GM12878 (cell line): ENCODE data around the gene SIK3. TPM values are rescaled to one million over a fixed set of nuclear protein-coding genes. Genes with fewer than 3 reads are reported as not detected.

Experiments
- ATAC-seq: fragments of 200-7000 bp; cut with Tn5 transposase; 3 replicates; pipeline ENCODE4 v1.9.1; 2020; ENCODE audit warnings: mild to moderate bottlenecking, moderate library complexity
- BruUV-seq: library from RNA; stranded (reverse); fragments of 400-500 nt; replicated peaks from 2 replicates; lab custom pipeline; 2021; lab: Mats Ljungman, UMichigan
- CTCF ChIA-PET: fragments of 300-600 bp; sonication (Branson Sonifier 250); formaldehyde crosslinking; extraction: SDS; loops from one replicate; lab custom pipeline; 2021; ENCODE audit warnings: inconsistent platforms; lab: Yijun Ruan, JAX
- POLR2A ChIA-PET: fragments of 350-600 bp; formaldehyde crosslinking; extraction: SDS; loops from one replicate; lab custom pipeline; 2021; ENCODE audit warnings: inconsistent platforms; lab: Charles Lee
- RAD21 ChIA-PET: fragments of 300-600 bp; sonication (Branson Sonifier 250); formaldehyde crosslinking; loops from one replicate; lab custom pipeline; 2023; ENCODE audit warnings: antibody characterized with exemption; ENCODE audit not compliant: unreplicated experiment; lab: Charles Lee
- SMC1A ChIA-PET: fragments of 300-600 bp; sonication (Branson Sonifier 250); formaldehyde crosslinking; loops from one replicate; lab custom pipeline; 2023; ENCODE audit not compliant: unreplicated experiment, uncharacterized antibody; lab: Charles Lee
- DNase-seq: peaks from one replicate; pipeline ENCODE4 v3.0.0-alpha.2; 2011; ENCODE audit warnings: low read depth, low spot score
- FAIRE-seq: peaks from 3 replicates; lab custom pipeline; 2011; peaks lifted over from hg19 to GRCh38; lab: Jason Lieb, UNC
- H2AFZ ChIP-seq: 2 replicates; pipeline ENCODE4 v1.6.0; 2011; ENCODE audit warnings: low read depth, low read length, control low read depth; ENCODE audit not compliant: control insufficient read depth
- H3K27ac ChIP-seq: 2 replicates; pipeline ENCODE4 v1.5.1; 2011; ENCODE audit warnings: control low read depth; ENCODE audit not compliant: control insufficient read depth, insufficient read depth
- H3K27me3 ChIP-seq, 2 experiments: replicated peaks in 1 of 2; 2 replicates each; pipeline versions ENCODE4 v1.6.0 to v1.6.1; 2011; ENCODE audit warnings: low read length in 1 of 2; ENCODE audit not compliant: control insufficient read depth in 2 of 2, insufficient read depth in 2 of 2
- H3K36me3 ChIP-seq, 2 experiments: 2 replicates each; pipeline ENCODE4 v1.5.1; 2011; ENCODE audit warnings: low read length in 1 of 2; ENCODE audit not compliant: control insufficient read depth in 2 of 2, insufficient read depth in 2 of 2
- H3K4me1 ChIP-seq: 2 replicates; pipeline ENCODE4 v1.6.1; 2011; ENCODE audit warnings: mild to moderate bottlenecking, low read length, moderate library complexity, mixed read lengths; ENCODE audit not compliant: control insufficient read depth, insufficient read depth
- H3K4me2 ChIP-seq: 2 replicates; pipeline ENCODE4 v1.6.0; 2011; ENCODE audit warnings: control low read depth; ENCODE audit not compliant: control insufficient read depth, insufficient read depth
- H3K4me3 ChIP-seq: fragments of 200-600 bp; sonication (generic); 2 replicates; pipeline ENCODE4 v1.5.1; 2016
- H3K79me2 ChIP-seq: 2 replicates; pipeline ENCODE4 v1.6.0; 2011; ENCODE audit warnings: low read length; ENCODE audit not compliant: control insufficient read depth, insufficient read depth
- H3K9ac ChIP-seq: 2 replicates; pipeline ENCODE4 v1.8.0; 2011; ENCODE audit warnings: low read length, control low read depth, mixed read lengths; ENCODE audit not compliant: control insufficient read depth, insufficient read depth
- H3K9me3 ChIP-seq: replicated peaks from 3 replicates; pipeline ENCODE4 v1.5.1; 2011; ENCODE audit warnings: mild to moderate bottlenecking, low read length; ENCODE audit not compliant: control insufficient read depth, insufficient read depth
- H4K20me1 ChIP-seq: 2 replicates; pipeline ENCODE4 v1.6.0; 2011; ENCODE audit not compliant: control insufficient read depth, insufficient read depth
- CHD1 ChIP-seq: IDR thresholded peaks from 2 replicates; pipeline ENCODE4 v1.6.1; 2012; ENCODE audit warnings: low read depth, low read length, improper control_type of control experiment
- MTA3 ChIP-seq: IDR thresholded peaks from 2 replicates; pipeline ENCODE4 v1.6.1; 2012; ENCODE audit warnings: low read length, inconsistent platforms, borderline replicate concordance
- PAX5 ChIP-seq: IDR thresholded peaks from 2 replicates; pipeline ENCODE4 v1.6.1; 2011; ENCODE audit warnings: low read depth, low read length, borderline replicate concordance
- PML ChIP-seq: IDR thresholded peaks from 2 replicates; pipeline ENCODE4 v1.6.1; 2012; ENCODE audit warnings: low read length, inconsistent platforms
- RFX5 ChIP-seq: IDR thresholded peaks from 2 replicates; pipeline ENCODE4 v1.6.1; 2011; ENCODE audit warnings: low read depth, low read length, improper control_type of control experiment
- WGBS: methylation state at CpG from one replicate; pipeline ENCODE4 v1.1.6; 2016; ENCODE audit warnings: low lambda C conversion rate; ENCODE audit not compliant: insufficient replicate concordance, insufficient coverage; ENCODE audit errors: missing lambda C conversion rate; 5-methylcytosine and 5-hydroxymethylcytosine counted together
- in situ Hi-C: fragments of 300-500 bp; cut with MboI; formaldehyde crosslinking; loops from 9 replicates; pipeline ENCODE4 v1.14.3; 2018; ENCODE audit warnings: mixed read lengths
- intact Hi-C: fragments of 100-400 bp; cut with micrococcal nuclease; formaldehyde crosslinking; loops from one replicate; pipeline ENCODE4 v1.14.2; 2022; ENCODE audit not compliant: unreplicated experiment
- polyA plus RNA-seq, 11 experiments: library from polyadenylated mRNA; depleted of rRNA in 4 of 11; unstranded in 6 of 11; stranded (reverse) in 5 of 11; fragments of >200 nt; fragmentation: Nextera tagmentation in 4 of 11; fragmentation: Illumina TruSeq in 1 of 11; extraction: Ambion mirVana in 4 of 11; extraction: Trizol in 1 of 11; gene quantifications; 1 replicate in 1 of 11; 2 replicates in 10 of 11; pipeline versions ENCODE4 v1.2.1 to v1.2.3, GENCODE V29; 2011 to 2016; ENCODE audit warnings: inconsistent platforms in 2 of 11, missing spikeins in 2 of 11, low read depth in 1 of 11
- total RNA-seq, 4 experiments: library from RNA; depleted of rRNA in 3 of 4; stranded (reverse); fragments of >200 nt in 3 of 4; fragmentation: Illumina TruSeq in 1 of 4; extraction: Trizol in 1 of 4; gene quantifications; 2 replicates each; pipeline versions ENCODE4 v1.2.1 to v1.2.3, GENCODE V29; 2013 to 2021
- TF ChIP-seq, protein P1 (sequence below): fragments of 450-650 bp; IDR thresholded peaks from 2 replicates; pipeline ENCODE4 v1.6.1; 2014; ENCODE audit warnings: mild to moderate bottlenecking

The SIK3 gene
- total and polyA plus RNA-seq, 10 of the 15 experiments (the other 5 are each of a cell fraction or from before 2014, with no cell fraction given), result 2.5 to 31.9 (median 11.1) TPM

DNA sequence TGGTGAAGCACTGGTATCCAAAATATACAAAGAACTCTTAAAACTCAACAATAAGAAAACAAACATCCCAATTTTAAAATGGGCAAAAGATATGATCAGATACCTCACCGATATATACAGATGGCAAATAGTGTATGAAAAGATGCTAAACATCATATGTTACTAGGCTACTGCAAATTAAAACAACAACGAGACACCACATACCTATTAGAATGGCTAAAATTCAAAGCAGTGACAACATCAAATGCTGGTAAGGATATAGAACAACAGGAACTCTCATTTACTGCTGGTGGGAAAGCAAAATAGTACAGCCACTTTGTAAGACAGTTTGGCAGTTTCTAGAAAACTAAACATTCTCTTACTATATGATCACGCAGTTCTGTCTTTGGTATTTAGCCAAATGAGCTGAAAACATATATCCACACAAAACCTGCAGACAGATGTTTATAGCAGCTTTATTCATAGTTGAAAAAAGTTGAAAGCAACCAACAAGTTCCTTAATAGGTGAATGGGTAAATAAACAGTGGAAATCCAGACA lies 38.5 kb downstream of the SIK3 start:
- POLR2A ChIA-PET, result interaction anchor here (0.7 kb wide), 1 partner anchor 14 kb away, joined by 5 read pairs; no protein-coding TSS in a partner anchor

DNA sequence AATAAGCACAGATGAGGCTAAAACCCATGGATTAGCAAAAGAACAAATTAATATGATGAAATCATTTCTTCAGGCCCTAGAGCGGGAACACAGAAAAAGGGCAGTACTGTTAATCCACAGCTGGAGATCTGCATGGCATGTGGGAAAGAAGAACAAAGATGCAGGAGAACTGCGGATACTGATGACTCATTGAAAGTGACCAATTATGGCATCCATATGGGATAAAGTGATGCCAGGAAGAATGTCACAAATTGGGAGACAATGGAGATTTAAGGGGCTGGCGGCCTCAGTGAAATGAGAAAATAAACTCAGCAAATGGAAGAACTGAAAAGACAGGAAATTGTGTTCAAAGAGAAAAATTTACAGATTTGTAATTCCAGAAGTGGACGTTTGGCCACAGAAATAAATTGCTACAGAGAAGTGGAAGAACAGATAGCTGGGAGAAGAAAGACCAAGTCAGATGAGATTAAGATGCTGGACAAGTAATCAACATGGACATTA lies 39.4 kb downstream of the SIK3 start:
- Histone ChIP-seq H3K36me3 (0 out of 4 replicates have a peak, but pooled peaks cover 0 to 2% of the 10 kb centered on the region in 2 experiments), H3K9ac (no peak overlapping the region), H3K4me3 (no peak overlapping the region), H3K4me1 (peaks cover 32% of the 10 kb centered on the region), H3K27me3 (no peaks in the 10 kb centered on the region), H3K9me3 (no peaks in the 10 kb centered on the region), H3K27ac (no peak overlapping the region), H4K20me1 (no peaks in the 10 kb centered on the region; the same call in 1 of the 2 replicates), H2AFZ (no peak overlapping the region), H3K4me2 (peak overlapping the region; percentile 35; the same call in 1 of the 2 replicates), H3K79me2 (peaks cover 45% of the 10 kb centered on the region)
- FAIRE-seq (no peak), ATAC-seq (no peak), DNase-seq (no peak)
- TF ChIP-seq MTA3 (no peak), PAX5 (no peak)
- 67% methylated on average over 4 of the region's 4 CpGs for WGBS
- ChIA-PET POLR2A (no interaction called here), RAD21 (interaction anchor here (1.2 to 1.9 kb wide), 2 partner anchors 15 to 79 kb away, joined by 3 to 4 read pairs; no protein-coding TSS in a partner anchor), SMC1A (interaction anchor here (0.8 to 2.9 kb wide), 12 partner anchors 11 to 109 kb away, joined by 3 to 9 read pairs (median 4); no protein-coding TSS in a partner anchor), CTCF (interaction anchor here (1.4 kb wide), 1 partner anchor 178 kb away, joined by 3 read pairs; no protein-coding TSS in a partner anchor)
- in situ Hi-C loops, result no loop called here
- no TSS peak for BruUV-seq
- intact Hi-C loops, result no loop called here

More for the DNA sequence above, 38.5 kb downstream of the SIK3 start:
- FAIRE-seq (no peak), DNase-seq (no peak), ATAC-seq (no peak)
- Histone ChIP-seq H3K79me2 (peaks cover 53% of the 10 kb centered on the region), H4K20me1 (no peaks in the 10 kb centered on the region; the same call in 1 of the 2 replicates), H2AFZ (no peak overlapping the region), H3K4me1 (peaks cover 40% of the 10 kb centered on the region), H3K27ac (no peak overlapping the region), H3K4me3 (no peak overlapping the region), H3K9ac (no peak overlapping the region), H3K36me3 (0 out of 4 replicates have a peak, but pooled peaks cover 0 to 2% of the 10 kb centered on the region in 2 experiments), H3K27me3 (no peaks in the 10 kb centered on the region), H3K4me2 (no peak overlapping the region), H3K9me3 (no peaks in the 10 kb centered on the region)
- RAD21 ChIA-PET, result interaction anchor here (1.9 kb wide), 1 partner anchor 14 kb away, joined by 4 read pairs; no protein-coding TSS in a partner anchor
- intact Hi-C loops, result no loop called here
- TF ChIP-seq RFX5 (no peak), CHD1 (no peak), PML (no peak)
- TF ChIP-seq, protein P1, sequence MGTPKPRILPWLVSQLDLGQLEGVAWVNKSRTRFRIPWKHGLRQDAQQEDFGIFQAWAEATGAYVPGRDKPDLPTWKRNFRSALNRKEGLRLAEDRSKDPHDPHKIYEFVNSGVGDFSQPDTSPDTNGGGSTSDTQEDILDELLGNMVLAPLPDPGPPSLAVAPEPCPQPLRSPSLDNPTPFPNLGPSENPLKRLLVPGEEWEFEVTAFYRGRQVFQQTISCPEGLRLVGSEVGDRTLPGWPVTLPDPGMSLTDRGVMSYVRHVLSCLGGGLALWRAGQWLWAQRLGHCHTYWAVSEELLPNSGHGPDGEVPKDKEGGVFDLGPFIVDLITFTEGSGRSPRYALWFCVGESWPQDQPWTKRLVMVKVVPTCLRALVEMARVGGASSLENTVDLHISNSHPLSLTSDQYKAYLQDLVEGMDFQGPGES, result no peak
- CTCF ChIA-PET, result interaction anchor here (1.1 kb wide), 1 partner anchor 35 kb away, joined by 4 read pairs; no protein-coding TSS in a partner anchor
- SMC1A ChIA-PET, result interaction anchor here (0.8 to 2.9 kb wide), 12 partner anchors 10 to 147 kb away, joined by 3 to 9 read pairs (median 4); no protein-coding TSS in a partner anchor
- no TSS peak for BruUV-seq
- WGBS, result 100% methylated on average over 3 of the region's 3 CpGs
- in situ Hi-C loops, result no loop called here
